IPS-18c (cell line): ENCODE results near the gene FOXN1.

Source experiments
- H3K4me3 ChIP-seq: 2 replicates; pipeline ENCODE4 v1.7.0; 2013; ENCODE audit warnings: low read depth, mild to moderate bottlenecking, low read length, moderate library complexity; ENCODE audit not compliant: insufficient read depth
- H3K9me3 ChIP-seq: one replicate; pipeline ENCODE4 v1.6.1; 2013; ENCODE audit warnings: mild to moderate bottlenecking, low read length, moderate library complexity; ENCODE audit not compliant: control insufficient read depth, insufficient read depth

FOXN1 gene

DNA sequence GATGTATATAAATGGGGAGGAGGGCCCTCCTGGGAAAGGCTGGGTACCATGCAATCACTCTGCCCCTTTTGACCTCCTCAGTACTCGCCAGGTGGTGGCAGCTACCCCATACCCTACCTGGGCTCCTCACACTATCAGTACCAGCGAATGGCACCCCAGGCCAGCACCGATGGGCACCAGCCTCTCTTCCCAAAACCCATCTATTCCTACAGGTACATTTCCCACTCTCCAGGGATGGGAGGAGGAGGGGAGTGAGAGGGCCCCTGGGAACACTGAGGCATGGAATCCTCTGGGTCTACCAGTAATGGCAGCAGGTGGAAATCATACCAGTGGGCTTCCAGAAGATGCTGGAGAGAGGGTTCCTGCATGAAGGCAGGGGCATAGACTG lies 22.9 kb downstream of the FOXN1 start:
- no peak overlapping the region for H3K4me3 ChIP-seq
- no peaks in the 10 kb centered on the region for H3K9me3 ChIP-seq

DNA sequence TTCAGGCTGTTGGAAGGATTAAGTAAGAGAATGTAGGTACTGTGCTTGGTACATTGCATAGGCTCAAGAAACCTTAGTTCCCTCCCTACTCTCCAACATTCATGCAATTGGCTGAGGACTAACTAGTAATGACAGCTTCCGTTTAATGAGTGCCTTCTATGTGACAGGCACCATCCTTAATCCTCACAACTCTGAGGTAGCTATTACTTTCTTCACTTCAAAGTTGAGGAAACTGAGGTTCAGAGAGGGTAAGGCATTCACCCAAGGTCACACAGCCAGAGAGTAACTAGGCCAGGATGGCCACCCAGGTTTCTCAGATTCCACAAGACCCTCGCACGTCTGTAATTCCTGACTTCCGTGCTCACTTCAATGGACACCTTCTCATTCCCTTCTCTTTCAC lies 24.1 kb downstream of the FOXN1 start:
- Histone ChIP-seq H3K4me3 (no peak overlapping the region), H3K9me3 (no peaks in the 10 kb centered on the region)

DNA sequence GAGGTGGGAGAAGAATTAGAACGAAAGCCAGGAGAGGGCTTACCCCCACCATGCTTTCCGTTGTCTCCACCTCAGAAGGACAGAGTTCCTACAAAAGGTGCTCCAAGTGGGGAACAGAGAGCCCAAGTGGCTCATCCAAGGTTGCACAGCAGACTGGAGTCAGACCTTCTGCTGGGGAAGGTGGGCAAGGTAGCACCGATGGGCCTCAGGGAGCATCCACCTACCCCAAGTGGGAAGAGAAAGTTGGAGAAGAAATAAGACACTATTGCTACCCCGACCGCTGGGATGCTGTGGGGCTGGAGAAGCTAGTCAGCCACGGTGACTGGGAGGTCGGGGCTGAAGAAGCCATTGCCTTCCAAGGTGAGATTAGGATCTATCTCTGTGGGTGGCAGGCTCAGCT lies 24.8 kb downstream of the FOXN1 start:
- H3K9me3 ChIP-seq, result no peaks in the 10 kb centered on the region
- H3K4me3 ChIP-seq, result no peak overlapping the region

DNA sequence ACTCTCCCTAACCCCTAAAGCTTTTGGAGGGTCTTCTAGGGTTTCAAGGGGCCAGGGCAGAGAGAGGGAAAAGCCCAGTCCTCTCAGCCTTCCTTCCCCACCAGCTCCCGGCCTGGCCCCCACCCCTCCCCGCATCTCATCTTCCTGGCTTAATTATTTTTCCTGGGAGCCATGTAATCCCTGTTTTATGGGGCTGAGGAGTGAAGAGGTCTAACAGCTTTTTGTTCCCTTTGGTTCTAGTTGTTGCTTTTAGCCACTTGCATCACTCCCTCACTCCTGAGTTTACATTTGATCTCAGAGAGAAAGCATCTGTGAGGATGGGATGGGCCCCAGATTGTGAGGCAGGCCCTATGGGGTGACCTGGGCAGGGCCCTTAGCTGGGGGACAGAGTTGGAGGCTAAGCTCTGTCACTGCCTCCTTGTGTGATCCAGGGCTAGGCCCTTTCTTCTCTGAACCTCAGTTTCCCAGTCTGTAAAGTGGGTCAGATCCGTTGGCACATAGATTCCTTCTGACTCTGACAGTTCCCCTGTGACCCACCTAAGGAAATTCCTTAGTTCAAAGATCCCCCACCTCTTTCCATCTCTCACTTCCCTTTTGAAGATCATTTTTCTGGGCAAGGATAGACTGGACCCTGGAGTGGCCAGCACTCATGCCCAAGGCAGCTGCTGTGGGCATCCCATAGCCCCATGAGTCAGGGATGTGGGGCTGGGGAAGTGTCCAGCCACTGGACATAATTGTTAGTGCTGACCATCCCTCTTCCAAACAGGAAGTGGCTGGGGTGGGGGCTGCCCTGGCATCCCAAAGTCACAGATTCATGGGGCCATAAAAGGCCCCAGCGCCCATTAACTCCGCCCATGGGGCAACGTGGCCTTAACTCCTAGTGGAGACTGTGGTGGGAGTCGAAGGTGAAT lies 26.2 kb downstream of the FOXN1 start:
- H3K4me3 ChIP-seq, result no peak overlapping the region
- H3K9me3 ChIP-seq, result no peaks in the 10 kb centered on the region

DNA sequence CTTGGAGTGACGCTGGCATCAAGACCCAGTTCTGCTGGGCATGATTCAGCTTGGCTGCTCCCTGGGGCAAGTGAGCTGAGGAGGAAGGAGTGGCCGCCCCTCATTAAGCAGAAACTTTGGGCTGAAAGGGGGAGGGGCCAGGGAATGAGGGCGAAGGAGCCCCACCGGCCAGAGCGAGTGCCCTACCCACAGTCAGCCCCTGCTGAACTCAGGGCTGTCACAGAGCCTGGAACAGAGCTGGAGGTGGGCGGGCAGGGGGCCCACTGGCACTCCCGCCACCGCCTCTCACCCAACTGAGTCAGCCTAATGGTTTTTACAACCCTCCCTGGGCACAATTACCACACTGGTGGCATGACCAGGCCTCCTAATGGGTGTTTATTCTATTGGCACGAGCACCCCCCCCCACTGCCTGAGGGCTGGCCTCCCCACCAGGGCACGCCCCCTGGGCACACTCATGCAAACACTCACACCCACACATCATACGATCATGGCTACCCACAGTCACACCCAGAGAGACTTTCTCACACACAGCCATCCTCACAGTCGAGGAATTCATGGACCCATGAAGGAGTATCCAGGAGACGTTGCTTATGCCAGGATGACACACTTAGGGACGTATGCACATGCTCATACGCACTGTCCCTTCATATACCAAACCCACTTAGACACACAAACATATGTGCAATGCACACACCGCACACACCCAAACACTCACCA lies 27.1 kb downstream of the FOXN1 start:
- Histone ChIP-seq H3K9me3 (no peaks in the 10 kb centered on the region), H3K4me3 (no peak overlapping the region)

DNA sequence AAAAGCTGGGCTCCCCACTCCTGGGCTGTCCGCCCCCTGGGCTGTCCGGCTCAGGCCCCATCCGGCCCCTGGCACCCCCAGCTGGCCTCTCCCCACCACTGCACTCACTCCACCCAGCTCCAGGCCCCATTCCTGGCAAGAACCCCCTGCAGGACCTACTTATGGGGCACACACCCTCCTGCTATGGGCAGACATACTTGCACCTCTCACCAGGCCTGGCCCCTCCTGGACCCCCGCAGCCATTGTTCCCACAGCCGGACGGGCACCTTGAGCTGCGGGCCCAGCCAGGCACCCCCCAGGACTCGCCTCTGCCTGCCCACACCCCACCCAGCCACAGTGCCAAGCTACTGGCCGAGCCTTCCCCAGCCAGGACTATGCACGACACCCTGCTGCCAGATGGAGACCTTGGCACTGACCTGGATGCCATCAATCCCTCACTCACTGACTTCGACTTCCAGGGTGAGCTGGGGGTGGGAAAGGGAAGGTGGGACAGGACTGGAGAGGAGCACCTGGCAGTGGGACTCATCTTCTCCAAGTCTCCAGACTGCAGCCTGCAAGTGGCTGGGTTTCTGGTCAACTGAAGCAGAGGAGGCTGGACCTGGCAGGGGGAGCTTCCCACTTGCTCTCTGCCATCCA lies 28.7 kb downstream of the FOXN1 start:
- H3K9me3 ChIP-seq, result no peaks in the 10 kb centered on the region

DNA sequence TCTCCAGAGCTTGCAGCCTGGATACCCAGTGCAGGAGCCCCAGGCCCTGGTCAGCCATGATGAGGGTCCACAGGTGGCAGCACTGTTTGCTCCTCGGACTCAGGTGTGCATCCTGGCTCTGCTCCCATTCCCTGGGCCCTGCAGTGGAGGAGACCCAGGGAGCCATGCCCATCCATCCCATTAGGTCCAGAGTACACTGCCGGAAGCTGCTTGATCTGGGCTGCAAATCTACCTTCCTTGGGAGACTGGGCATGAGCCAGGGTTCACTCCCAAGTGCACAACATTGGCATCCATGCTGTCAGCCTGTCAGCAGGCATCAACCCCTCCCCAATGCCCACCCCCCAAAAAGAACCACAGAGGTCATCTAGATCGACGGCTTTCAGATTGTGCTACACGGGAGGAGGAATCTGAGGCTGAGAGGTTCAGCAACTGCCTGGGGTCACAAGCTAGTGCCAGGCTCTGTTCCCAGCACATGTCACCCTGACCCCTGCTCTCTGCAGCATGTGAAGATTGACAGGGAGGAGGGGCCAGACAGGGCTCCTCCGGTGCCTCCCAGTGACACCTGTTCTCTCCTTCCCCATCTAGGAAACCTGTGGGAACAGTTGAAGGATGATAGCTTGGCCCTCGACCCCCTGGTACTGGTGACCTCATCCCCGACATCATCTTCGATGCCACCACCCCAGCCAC lies 30.5 kb downstream of the FOXN1 start:
- no peak overlapping the region for H3K4me3 ChIP-seq
- H3K9me3 ChIP-seq, result no peaks in the 10 kb centered on the region

More for the DNA sequence above, 28.7 kb downstream of the FOXN1 start:
- H3K4me3 ChIP-seq, result no peak overlapping the region

DNA sequence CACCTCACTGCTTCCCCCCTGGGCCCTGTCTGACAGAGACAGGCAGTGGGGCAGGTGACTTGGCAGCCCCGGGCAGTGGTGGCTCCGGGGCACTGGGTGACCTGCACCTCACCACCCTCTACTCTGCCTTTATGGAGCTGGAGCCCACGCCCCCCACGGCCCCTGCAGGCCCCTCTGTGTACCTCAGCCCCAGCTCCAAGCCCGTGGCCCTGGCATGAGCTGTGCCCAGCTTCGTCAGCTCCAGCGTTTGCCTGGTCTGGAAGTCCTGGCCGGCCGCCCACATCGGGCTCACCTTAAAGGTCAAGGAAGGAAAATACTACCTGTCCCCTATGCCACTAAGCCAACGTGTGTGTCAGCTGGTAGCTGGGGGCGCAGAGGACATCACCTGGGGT lies 31.1 kb downstream of the FOXN1 start:
- H3K9me3 ChIP-seq, result no peaks in the 10 kb centered on the region
- H3K4me3 ChIP-seq, result no peak overlapping the region

DNA sequence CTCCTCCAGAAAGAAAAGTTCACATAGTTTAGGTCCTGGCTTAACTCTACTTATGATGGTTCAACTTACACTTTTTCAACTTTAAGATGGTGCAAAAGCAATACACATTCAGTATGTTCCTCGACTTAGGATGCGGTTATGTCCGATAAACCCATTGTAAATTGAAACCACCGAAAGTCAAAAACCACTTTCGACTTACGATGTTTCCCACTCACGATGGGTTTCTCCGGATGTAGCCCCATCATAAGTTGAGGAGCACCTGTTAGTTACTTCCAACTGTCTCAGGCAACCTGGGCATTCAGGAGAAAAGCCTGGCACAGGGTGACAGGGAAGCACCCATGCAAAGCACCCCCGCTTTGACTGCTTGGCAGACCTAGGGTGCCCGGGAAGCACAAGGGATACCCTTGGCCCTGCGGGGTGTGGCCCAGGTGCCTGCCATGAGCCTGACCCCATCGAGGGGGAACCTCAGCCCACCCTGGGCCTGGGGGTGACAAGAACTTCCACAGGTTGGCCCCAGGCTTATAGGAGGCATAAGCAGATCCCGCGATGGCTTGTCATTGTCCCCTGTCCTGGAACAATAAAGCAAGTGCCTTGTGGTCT lies 32.2 kb downstream of the FOXN1 start:
- Histone ChIP-seq H3K9me3 (no peaks in the 10 kb centered on the region), H3K4me3 (no peak overlapping the region)

DNA sequence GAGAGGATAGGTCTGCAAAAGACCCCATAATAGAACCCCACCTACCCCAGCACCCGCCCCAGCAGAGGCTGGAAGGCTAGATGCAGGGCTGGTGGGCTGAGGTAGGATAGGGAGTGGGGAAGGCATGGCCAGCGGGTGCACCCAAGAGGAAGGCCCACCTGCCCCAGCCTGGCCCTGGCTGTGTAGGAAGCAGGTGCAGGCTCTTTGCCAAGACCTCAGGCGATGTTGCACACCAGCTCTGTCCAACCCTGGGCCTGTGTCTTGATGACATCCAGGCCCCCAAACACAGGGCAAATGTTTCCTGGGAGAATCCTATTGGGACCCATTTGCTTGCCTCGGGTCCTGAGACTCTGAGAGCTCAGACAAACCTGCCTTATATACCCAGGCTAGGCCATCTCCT lies 34.1 kb downstream of the FOXN1 start:
- H3K4me3 ChIP-seq, result no peak overlapping the region
- no peaks in the 10 kb centered on the region for H3K9me3 ChIP-seq

DNA sequence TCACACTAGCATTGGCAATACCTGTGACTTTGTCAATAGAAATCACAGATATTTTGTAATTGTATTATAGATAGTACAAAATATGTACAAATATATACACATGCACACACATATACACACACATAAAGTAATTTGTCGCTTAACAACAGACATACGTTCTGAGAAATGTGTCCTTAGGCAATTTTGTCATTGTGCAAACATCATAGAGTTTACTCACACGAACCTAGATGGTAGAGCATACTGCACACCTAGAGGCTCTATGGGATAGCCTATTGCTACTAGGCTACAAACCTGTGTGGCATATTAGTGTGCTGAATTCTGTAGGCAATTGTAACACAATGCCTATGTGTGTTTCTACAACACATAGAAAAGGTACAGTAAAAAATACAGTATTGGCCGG lies 35.3 kb downstream of the FOXN1 start:
- H3K9me3 ChIP-seq, result peaks cover 2% of the 10 kb centered on the region
- no peak overlapping the region for H3K4me3 ChIP-seq

DNA sequence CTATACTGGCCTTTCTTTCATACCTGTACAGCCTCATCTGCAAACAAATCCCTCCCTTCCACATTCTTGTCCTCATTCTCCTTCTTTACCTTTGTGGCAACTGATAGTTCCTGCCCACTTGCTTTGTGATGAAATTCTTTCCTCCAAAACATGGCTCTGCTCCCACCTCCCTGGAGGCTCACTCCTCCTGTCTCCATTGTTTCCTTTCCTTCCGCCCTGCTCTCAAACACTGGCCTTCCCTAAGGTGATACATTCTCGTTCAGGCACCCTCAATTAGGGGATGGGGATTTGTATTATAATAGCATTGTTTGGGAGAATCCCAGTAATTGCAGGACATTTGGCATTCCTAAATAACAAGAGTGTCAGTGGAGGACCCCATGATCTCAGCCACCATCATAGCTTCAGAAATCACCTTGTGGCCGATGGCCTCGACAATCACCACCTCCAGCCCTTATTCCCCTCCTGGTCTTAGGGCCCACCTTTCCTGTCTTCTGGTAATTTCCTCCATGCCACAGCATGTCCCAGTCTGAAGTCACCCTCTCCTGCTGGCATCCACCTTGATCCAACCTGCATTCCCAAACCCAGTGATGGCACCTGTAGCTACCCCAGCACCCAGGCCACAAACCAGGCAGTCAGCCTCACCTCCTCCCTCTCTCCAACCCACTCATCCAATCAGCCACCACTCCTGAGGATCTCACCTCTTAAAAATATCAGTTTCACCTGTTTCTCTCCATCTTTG lies 38.4 kb downstream of the FOXN1 start:
- Histone ChIP-seq H3K4me3 (no peak overlapping the region), H3K9me3 (peaks cover 2% of the 10 kb centered on the region)

DNA sequence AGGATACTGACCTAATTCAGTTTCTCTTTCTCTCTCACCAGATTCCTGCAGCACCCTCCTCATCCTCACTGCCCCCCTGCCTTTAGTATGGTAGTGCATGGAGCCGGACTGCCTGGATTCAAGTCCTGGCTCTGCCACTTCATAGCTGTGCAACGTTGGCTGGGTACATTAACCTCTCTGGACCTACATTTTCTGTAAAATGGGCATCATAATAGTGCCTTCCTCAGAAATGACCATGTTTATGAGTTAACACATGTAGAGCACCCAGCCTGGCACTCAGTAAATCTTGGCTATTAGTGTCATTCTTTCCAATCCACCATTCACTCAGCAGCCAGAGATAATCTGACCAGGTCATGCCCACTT lies 39.0 kb downstream of the FOXN1 start:
- H3K4me3 ChIP-seq, result no peak overlapping the region
- peaks cover 2% of the 10 kb centered on the region for H3K9me3 ChIP-seq

DNA sequence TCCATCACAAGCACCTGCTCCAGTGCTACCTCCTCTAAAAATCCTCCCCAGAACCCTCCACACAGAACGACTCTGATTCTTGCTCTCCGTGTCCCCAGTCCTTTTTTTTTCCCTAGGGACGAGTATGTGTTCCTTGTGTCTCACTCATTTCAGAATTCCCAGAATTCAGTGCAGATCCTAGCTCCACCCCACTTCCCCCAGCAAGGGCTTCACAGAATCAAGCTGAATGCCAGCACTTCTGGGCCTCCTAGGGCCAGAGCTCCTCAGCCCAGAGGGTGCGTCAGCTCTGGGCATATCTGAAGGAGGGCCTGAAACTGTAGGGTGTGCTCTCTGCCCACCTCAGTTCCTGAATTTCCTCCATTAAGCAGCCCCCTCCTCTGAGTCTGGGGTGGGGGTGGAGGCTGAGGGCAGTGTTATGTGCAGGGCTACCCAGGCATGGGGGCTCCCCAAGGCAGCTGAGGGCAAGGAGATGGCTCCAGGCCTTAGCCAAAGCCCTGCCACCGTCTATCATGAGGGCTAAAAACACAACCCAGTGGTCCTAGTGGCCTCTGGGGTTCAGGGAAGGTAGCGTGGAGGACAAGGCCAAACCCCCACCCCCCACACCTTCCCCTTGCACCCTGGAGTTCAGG lies 39.8 kb downstream of the FOXN1 start:
- H3K9me3 ChIP-seq, result peaks cover 2% of the 10 kb centered on the region
- H3K4me3 ChIP-seq, result no peak overlapping the region

DNA sequence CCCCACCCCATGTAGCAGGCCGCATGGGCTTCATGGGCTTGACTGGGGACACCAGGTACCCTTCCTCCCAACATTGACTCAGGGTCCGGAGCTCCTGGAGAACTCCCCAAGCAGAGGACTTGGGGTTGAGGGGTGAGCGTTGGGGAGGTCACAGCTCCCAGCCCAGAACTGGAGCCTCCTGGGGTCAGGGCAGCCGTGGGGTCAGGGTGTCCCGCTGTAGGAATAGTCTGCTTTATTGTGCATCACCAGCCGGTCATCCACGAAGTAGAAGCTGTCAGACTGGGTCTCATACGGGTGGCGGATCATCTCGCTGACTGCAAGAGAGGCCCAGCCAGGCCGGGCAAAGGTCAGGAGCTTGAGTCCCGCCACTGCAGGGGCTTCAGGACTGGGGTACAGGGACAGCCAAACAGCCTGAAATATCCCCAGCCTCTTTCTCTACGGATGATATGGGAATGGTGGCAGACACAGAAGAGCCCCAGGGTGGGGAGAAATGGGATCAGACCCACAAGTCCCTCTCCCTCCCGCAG lies 41.0 kb downstream of the FOXN1 start:
- H3K9me3 ChIP-seq, result peaks cover 2% of the 10 kb centered on the region
- H3K4me3 ChIP-seq, result no peak overlapping the region
